HepG2 (cell line): ENCODE measurements around the gene NAA38. TPM values are rescaled to one million over a fixed set of nuclear protein-coding genes. Genes with fewer than 3 reads are reported as not detected.

Experiments used
- ATRX ChIP-seq: sonication (generic); formaldehyde crosslinking; IDR thresholded peaks from 2 replicates; pipeline ENCODE4 v1.4.0; 2020; ENCODE audit warnings: missing genetic modification reagents, borderline replicate concordance
- CBX1 ChIP-seq: IDR thresholded peaks from one replicate; pipeline ENCODE4 v1.6.1; 2016; ENCODE audit warnings: antibody characterized with exemption, low read depth
- DNMT3B ChIP-seq: conservative IDR thresholded peaks from 2 replicates; pipeline ENCODE4 v1.6.1; 2016; ENCODE audit warnings: missing biosample characterization, control low read depth
- ELF4 ChIP-seq: sonication (generic); formaldehyde crosslinking; IDR thresholded peaks from 2 replicates; pipeline ENCODE4 v1.5.0; 2020; ENCODE audit warnings: missing genetic modification reagents, mild to moderate bottlenecking, moderate library complexity, borderline replicate concordance
- LCORL ChIP-seq, 2 experiments: fragments of 450-650 bp in 1 of 2; sonication (generic) in 1 of 2; formaldehyde crosslinking in 1 of 2; IDR thresholded peaks; 2 replicates each; pipeline versions ENCODE4 v1.5.0 to v1.6.1; 2017 to 2020; ENCODE audit warnings: antibody characterized with exemption in 1 of 2, missing genetic modification reagents in 1 of 2
- MATR3 ChIP-seq: sonication (generic); formaldehyde crosslinking; IDR thresholded peaks from 2 replicates; pipeline ENCODE4 v1.4.0; 2020; ENCODE audit warnings: missing genetic modification reagents
- MTF1 ChIP-seq: sonication (generic); formaldehyde crosslinking; IDR thresholded peaks from 2 replicates; pipeline ENCODE4 v1.5.0; 2020; ENCODE audit warnings: missing genetic modification reagents
- MYPOP ChIP-seq: sonication (generic); formaldehyde crosslinking; IDR thresholded peaks from 2 replicates; pipeline ENCODE4 v1.8.1; 2023; ENCODE audit warnings: mild to moderate bottlenecking, moderate library complexity, missing genetic modification reagents
- PBX3 ChIP-seq: sonication (generic); formaldehyde crosslinking; IDR thresholded peaks from 2 replicates; pipeline ENCODE4 v1.8.1; 2023; ENCODE audit warnings: missing genetic modification reagents, inconsistent platforms, borderline replicate concordance
- POGZ ChIP-seq: sonication (generic); formaldehyde crosslinking; IDR thresholded peaks from 2 replicates; pipeline ENCODE4 v1.4.0; 2020; ENCODE audit warnings: mild to moderate bottlenecking, missing genetic modification reagents
- PPARG ChIP-seq: conservative IDR thresholded peaks from 2 replicates; pipeline ENCODE4 v1.6.1; 2016; ENCODE audit warnings: missing biosample characterization, missing genetic modification reagents
- RFX5 ChIP-seq: IDR thresholded peaks from 2 replicates; pipeline ENCODE4 v1.6.1; 2011; ENCODE audit warnings: low read depth, low read length, improper control_type of control experiment
- RXRB ChIP-seq: IDR thresholded peaks from 2 replicates; pipeline ENCODE4 v1.6.1; 2016; ENCODE audit warnings: borderline replicate concordance, missing genetic modification reagents, missing compliant biosample characterization
- SALL1 ChIP-seq: sonication (generic); formaldehyde crosslinking; IDR thresholded peaks from 2 replicates; pipeline ENCODE4 v1.8.0; 2022; ENCODE audit warnings: mild to moderate bottlenecking, missing genetic modification reagents
- SP1 ChIP-seq, 2 experiments: fragments of 450-650 bp in 1 of 2; sonication (generic) in 1 of 2; formaldehyde crosslinking in 1 of 2; IDR thresholded peaks; 2 replicates each; pipeline versions ENCODE4 v1.4.0 to v1.6.1; 2016 to 2020; ENCODE audit warnings: missing genetic modification reagents in 1 of 2
- SP2 ChIP-seq: sonication (generic); formaldehyde crosslinking; IDR thresholded peaks from 2 replicates; pipeline ENCODE4 v1.5.1; 2020; ENCODE audit warnings: mild to moderate bottlenecking, missing genetic modification reagents
- THAP9 ChIP-seq: sonication (generic); formaldehyde crosslinking; IDR thresholded peaks from 2 replicates; pipeline ENCODE4; 2020; ENCODE audit warnings: missing genetic modification reagents, mild to moderate bottlenecking, borderline replicate concordance
- ZFP36 ChIP-seq: fragments of 150-350 bp; IDR thresholded peaks from 2 replicates; pipeline ENCODE4 v1.6.1; 2018; ENCODE audit warnings: borderline replicate concordance, low read length, low read depth; ENCODE audit not compliant: partially characterized antibody
- ZNF335 ChIP-seq: sonication (generic); formaldehyde crosslinking; IDR thresholded peaks from 2 replicates; pipeline ENCODE4 v1.4.0; 2020; ENCODE audit warnings: missing genetic modification reagents
- ZNF564 ChIP-seq: sonication (generic); formaldehyde crosslinking; IDR thresholded peaks from 2 replicates; pipeline ENCODE4 v1.8.1; 2023; ENCODE audit warnings: mild to moderate bottlenecking, missing genetic modification reagents
- ZNF703 ChIP-seq: sonication (generic); formaldehyde crosslinking; IDR thresholded peaks from 2 replicates; pipeline ENCODE4 v1.5.1; 2020; ENCODE audit warnings: missing genetic modification reagents, mild to moderate bottlenecking, moderate library complexity, borderline replicate concordance
- ZSCAN5A ChIP-seq: sonication (generic); formaldehyde crosslinking; IDR thresholded peaks from 2 replicates; pipeline ENCODE4 v1.8.0; 2022; ENCODE audit warnings: mild to moderate bottlenecking, missing genetic modification reagents, borderline replicate concordance
- polyA plus RNA-seq, 8 experiments: library from polyadenylated mRNA; depleted of rRNA in 3 of 8; stranded (reverse) in 7 of 8; unstranded in 1 of 8; fragments of >200 nt; fragmentation: Illumina TruSeq in 4 of 8; extraction: Trizol in 4 of 8; gene quantifications; 2 replicates each; pipeline versions ENCODE4 v1.2.1 to v1.2.3, GENCODE V29; 2011 to 2016; ENCODE audit warnings: low read depth in 4 of 8, missing spikeins in 1 of 8, mixed read lengths in 1 of 8; ENCODE audit not compliant: insufficient read depth in 1 of 8
- total RNA-seq, 5 experiments: library from RNA; depleted of rRNA; stranded (reverse); fragments of >200 nt; fragmentation: Illumina TruSeq; extraction: Trizol; gene quantifications; 2 replicates each; pipeline ENCODE4 v1.2.3, GENCODE V29; 2016; ENCODE audit warnings: low read depth in 1 of 5

The NAA38 gene
- total and polyA plus RNA-seq, 2 of the 13 experiments (the other 11 are each of a cell fraction or from before 2014, with no cell fraction given): 46.9 to 91.6 TPM

GRCh38 chr17:7857713-7858521 lies 558 bp upstream of the NAA38 start, which contains the start of gene CYB5D1 (continued):
- TF ChIP-seq LCORL (IDR thresholded peaks at IDR 0.05): no peak
- TF ChIP-seq LCORL (CRISPR knock-in tag; IDR thresholded peaks at IDR 0.05): no peak; the same call in 1 of the 2 replicates
- TF ChIP-seq ZNF564 (CRISPR knock-in tag): 0 out of 2 replicates have a peak, but pooled peaks have one; percentile 55
- TF ChIP-seq MYPOP (CRISPR knock-in tag): peak; percentile 59; the same call in 1 of the 2 replicates
- TF ChIP-seq MATR3: no peak
- no peak for TF ChIP-seq ZNF703 (CRISPR knock-in tag)
- TF ChIP-seq SP1 (IDR thresholded peaks at IDR 0.05): no peak
- peak; percentile 83 for TF ChIP-seq SP1 (CRISPR knock-in tag; IDR thresholded peaks at IDR 0.05)
- TF ChIP-seq SALL1: no peak
- TF ChIP-seq MTF1 (CRISPR knock-in tag): no peak
- TF ChIP-seq PBX3 (CRISPR knock-in tag): no peak
- TF ChIP-seq ATRX (CRISPR knock-in tag): no peak
- no peak; the same call in 1 of the 2 replicates for TF ChIP-seq PPARG (CRISPR knock-in tag)
- no peak for TF ChIP-seq ZFP36
- TF ChIP-seq ELF4 (CRISPR knock-in tag): peak; percentile 32; the same call in 1 of the 2 replicates
- TF ChIP-seq RFX5: no peak
- peak; percentile 11; the same call in 1 of the 2 replicates for TF ChIP-seq RXRB (CRISPR knock-in tag)
- TF ChIP-seq DNMT3B (CRISPR knock-in tag): 0 out of 2 replicates have a peak, but pooled peaks have one; percentile 23
- peak; percentile 68; the same call in 1 of the 2 replicates for TF ChIP-seq ZNF335 (CRISPR knock-in tag)
- TF ChIP-seq SP2 (CRISPR knock-in tag): peak; percentile 36; the same call in 1 of the 2 replicates
- TF ChIP-seq CBX1: no peak
- no peak for TF ChIP-seq ZSCAN5A
- peak; percentile 57; the same call in 1 of the 2 replicates for TF ChIP-seq THAP9
- no peak for TF ChIP-seq POGZ (CRISPR knock-in tag)
